Activated gamma-delta T cell treated with anti-CD3 and anti-CD28 coated beads, Interleukin-2, amount 50 U/mL, for 16 hours (primary cell): Measurements from ENCODE around the gene NCK2.

Experiments
- DNase-seq: peaks from one replicate; pipeline ENCODE4 v3.0.0-alpha.2; 2020; ENCODE audit warnings: low read depth

NCK2 gene

DNA sequence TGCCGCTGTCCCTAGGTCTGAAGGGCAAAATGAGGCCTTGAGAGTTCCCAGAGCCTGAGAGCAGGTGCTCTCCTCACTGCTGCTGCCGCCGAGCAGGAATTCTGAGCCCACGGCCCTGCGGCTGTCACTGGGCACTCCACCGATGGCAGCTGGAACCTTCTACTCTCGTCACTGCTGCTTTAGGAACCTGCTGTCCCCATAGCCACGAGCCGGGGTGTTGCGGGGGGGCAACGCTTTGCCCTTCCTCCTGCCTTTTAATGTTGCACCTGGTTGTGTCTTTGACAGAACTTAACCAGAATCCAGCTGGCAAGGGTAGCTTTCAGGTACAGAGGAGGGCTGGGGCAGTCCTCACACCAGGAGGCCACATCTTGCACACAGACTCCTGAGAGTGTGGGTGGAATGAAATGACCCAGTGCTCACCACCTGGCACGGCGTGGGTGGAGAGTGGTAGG lies 32.3 kb downstream of the NCK2 start:
- no peak for DNase-seq

DNA sequence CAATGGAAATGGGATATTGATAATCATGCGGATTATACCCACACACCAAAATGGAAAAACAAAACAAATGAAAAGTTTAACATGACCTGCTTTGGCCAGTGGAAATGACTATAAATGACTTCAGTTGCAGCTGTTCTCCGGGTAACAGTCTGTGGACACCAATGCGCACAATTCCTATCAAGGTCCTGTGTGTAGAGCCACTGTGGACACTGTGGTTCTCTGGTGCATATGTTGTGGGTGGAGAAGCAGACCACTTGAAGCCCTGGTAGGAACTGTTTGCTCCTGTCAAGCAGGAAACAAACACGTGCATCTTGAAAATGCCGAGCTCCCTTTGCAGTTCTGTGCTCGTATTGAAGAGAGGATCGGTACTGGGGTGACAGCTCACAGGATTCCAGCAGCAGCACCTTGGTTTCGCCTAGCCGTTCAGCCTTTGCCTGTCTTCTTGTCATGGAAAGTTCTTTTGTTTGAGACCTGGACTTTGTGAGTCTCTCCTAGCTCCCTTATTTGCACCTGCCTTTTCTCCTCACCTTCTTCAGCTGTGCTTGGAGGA lies 32.9 kb downstream of the NCK2 start:
- DNase-seq = no peak

DNA sequence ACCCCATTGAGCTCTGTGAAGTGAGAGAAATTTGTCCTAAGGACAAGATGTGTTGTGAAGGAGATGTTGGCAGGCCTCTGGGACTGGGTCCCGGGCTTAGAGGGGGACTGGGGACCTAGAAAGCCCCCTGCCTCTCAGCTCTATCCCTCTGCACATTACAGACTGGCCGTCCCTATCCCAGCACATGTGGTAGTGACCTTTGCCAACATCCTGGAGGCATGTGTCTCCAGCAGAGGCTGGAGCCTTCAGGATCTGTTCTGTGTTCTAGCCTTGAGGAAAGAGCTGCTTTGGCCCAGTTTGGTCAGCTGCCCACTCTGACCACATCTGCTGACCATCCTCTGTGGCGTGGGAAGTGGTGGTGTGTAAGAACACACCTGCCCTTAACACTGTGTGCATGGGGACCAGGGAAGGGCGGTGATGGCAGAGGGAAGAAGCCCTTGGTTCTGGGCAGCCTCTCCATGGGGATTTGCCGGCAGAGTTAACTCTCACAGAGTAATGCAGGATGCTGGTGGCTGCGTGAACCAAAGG lies 33.4 kb downstream of the NCK2 start:
- DNase-seq = no peak

DNA sequence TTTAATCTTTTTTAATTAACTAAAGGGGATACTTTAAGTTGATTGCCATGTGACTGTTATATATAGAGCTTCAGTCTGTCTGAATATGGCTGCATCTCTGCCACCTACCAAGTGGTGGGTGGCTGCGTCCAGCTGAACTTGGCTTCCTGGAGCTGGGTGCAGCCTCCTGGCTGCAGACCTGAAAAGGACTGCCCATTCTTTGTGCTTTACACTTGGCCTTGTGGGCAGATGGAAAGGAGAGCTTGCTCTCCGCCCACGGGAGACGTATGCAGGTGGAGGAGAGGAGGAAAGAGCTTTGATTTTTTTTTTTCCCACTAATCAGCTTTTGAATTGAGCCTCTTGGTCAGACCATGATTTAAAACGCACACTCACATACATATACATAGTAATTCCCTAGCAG lies 34.7 kb downstream of the NCK2 start:
- DNase-seq = no peak

DNA sequence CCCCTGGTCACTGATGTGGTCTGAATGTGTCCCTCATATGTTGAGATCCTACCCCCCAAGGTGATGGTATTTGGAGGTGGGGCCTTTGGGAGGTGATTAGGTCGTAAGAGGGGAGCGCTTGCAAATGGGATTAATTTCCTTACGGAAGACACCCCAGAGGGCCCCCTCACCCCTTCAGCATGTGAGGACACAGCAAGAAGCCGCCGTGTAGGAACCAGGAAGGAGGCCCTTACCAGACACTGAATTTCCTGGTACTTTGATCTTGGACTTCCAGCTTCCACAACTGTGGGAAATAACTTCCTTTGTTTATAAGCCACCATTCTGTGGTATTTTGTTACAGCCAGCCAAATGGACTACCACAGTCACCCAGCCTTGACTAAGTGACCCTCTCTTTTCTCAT lies 35.9 kb downstream of the NCK2 start:
- no peak for DNase-seq

DNA sequence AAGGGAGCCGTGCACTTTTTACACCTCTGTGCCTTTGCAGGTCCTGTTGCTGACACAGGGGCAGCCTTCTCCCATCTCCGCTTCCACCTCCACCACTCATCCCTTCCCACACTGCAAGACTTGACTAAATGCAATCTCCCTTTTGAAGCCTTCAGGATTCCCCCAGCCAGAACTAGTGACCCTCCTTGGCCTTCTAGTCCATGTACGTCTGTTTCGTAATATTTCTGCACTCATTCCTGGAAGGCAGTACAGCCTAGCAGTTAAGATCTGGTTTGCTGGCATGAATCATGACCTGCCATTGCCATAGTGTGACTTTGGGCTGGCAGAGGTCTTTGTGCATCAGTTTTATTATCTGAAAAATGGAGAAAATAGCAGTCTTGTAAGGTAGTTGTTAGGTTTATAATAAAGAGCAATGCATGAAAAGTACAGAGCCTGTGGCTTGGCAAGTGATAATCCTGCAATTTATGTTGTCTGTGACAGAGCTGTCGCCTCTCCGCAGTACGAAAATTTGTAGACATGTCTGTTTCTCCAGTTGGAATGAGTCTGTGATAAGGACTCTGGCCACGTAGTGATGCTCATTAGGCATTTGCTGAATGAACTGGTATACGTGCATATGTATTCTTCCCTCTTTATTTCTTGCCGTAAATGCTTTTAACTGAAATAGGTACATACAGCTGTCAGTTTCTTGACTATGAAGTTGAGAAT lies 36.7 kb downstream of the NCK2 start:
- no peak for DNase-seq

DNA sequence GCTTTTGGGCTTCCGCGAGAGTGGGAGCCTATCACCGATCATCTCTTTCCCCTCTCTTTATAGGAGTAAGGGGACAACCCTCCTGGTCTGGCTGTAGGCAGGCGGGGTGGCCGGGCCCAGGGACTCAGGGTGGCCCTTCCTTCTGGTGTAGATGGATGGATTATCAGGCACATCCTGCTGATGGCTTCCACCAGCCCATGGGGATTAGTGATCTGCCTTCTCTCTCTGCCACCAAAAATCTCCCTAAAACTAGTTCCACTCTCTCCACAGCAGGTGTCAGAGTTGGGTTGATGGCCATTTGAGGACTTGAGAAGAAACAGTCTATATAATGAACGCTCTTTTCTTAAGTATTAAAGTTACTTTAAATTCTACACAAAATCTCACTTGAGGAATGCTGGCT lies 37.4 kb downstream of the NCK2 start:
- no peak for DNase-seq

DNA sequence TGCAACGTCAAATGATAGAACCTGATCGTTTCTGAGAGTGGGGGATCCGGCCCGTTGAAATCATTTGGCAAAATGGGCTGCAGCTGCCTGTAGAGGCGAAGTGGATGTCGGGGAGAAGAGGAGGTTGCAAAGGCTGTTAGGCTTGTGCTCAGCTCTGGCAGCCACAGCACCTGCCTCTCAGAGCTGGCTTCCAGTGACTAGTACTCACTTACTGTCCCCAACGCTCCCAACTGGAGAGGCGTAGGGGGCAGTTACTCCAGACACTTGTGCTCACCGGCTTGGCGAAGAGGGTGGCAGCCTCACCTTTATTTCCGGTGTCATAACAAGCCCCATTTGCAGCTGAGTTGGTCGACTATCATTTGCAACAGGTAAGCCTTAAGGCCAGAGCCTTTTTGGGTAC lies 37.9 kb downstream of the NCK2 start:
- DNase-seq = no peak

DNA sequence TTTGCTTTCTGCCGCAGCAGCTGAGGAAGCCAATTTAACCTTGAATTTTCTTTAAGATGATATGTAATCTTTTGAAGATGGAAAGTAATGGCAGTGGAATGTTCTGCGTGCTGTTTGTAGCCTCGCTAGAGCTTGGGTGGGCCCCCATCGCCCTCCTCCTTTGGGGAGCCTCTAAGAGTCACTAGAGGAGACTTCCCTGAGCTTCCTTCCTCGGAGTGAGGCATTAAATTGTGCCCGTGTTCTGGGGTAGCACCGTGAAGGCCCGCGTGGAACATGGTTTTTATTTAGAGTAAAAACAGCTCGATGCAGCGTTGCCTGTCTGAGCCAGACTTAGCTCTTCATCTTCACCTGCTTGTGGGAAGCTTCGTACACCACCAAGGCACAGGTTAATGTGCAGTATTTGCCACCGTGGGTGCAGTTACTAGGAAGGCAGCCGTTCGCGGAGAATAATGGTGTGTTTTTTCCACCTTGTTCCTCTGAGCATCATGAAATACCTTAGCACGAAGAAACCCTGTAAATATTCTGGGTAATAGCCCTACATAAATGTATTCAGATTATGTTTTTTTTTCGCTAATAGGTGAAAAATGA lies 38.5 kb downstream of the NCK2 start:
- no peak for DNase-seq

DNA sequence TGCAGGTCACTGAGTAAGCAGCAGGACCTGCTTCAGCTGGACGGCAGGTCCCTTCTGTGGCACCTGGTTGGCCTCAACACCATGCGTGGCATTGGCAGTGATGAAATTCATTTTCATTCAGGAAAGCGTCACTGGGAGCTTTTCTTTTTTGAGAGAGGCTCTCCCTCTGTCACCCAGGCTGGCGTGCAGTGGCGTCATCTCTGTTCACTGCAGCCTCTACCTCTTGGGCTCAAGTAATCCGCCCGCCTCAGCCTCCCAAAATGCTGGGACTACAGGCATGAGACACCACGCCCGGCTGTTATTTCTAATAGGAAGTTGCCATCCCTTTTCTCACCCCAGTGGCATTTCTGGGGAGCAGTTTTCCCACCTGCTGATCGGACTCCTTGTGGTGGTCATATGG lies 39.3 kb downstream of the NCK2 start:
- DNase-seq = no peak

DNA sequence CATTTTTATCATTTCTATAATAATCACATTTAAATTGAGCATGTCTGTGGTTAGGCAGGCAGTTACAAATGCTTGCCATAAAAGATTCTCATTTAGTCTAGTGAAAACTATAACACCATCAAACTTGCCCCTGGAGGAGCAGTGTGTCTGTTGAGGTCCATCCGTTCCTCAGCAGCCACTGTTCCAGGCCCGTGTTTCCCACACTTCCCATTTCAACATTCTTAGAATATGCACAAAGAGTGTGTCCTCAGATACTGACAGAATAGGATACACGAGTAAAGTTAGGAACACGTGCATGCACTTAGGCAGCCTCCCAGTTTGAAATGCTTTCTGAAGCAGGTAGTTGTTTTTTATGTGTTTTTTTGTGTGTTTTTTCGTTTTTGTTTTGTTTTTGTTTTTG lies 39.9 kb downstream of the NCK2 start:
- DNase-seq = no peak

DNA sequence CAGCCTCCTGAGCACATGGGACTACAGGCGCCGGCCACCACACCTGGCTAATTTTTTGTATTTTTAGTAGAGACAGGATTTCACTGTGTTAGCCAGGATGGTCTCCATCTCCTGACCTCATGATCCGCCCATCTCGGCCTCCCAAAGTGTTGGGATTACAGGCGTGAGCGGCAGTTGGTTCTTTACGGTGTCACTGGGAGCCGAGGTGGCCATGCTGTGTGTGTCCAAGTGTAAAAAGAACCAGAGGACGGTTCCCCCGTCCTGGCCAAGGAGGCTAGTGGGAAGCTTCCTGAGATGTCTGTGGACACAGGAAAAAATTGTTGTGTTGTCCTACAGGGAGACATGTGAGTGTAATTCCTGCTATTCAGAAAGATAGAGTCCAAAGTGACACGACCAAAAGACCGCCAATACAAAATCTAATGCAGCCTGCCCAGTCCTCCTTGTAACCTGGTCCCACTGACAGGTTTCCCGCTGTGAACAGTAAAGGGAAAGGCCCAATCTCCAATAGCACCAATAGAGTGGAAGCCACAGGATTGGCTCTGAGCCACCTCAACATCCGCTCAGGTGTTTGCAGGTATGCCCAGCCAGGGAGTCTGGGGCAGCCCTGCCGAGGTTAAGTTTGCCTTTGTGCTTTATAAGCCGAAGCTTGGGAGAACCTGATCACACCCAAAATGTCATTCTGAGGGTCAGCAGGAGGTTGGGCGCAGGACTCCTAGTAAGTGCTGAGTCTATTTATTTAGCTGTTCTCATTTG lies 40.6 kb downstream of the NCK2 start:
- no peak for DNase-seq

DNA sequence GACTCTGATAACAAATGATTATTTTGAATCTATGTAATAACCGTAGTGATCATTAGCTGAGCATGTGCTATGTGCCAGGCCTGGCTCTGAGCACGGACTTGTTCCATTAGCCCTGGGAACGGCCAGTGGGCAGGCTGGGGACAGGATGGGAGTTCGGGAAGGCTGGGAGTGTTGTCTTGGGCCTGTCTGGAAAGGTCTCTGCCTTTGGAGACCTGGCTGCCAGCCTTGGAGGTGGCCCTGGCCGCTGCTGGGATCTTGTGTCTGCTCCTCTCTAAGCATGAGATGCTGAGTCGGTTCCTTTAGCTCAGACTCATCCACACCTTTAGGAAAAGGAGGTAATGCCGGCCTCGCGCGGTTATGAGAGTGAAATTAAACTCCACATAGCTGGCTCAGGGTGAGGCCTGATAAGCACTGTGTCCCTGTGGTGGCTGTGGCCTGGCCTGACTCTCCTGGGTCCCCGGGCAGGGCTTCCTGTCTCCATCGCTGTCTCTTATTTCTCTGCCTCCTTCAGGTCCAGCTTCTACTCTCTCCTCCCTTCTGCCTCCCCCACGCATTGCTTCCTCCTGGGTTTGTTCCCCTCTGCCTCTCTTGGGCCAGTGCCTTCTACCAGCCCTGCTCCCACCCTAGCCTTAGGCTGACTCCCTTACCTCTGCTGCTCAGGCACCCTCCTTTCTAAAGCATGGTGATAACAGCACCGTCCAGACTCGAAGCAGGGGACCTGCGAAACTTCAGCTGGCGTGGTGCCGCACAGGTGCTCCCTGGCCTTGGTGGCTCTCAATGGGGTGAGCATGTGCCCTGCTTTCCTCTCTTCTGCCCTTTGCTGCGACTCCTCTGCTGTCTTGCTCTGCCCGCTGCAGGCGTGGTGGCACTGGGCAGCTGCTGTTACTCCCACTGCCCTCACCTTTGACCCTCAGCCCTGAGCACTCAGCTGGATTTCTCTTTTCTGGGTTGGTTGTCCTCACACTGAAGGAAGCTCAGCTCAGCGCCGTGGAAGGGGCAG lies 41.8 kb downstream of the NCK2 start:
- DNase-seq = no peak

DNA sequence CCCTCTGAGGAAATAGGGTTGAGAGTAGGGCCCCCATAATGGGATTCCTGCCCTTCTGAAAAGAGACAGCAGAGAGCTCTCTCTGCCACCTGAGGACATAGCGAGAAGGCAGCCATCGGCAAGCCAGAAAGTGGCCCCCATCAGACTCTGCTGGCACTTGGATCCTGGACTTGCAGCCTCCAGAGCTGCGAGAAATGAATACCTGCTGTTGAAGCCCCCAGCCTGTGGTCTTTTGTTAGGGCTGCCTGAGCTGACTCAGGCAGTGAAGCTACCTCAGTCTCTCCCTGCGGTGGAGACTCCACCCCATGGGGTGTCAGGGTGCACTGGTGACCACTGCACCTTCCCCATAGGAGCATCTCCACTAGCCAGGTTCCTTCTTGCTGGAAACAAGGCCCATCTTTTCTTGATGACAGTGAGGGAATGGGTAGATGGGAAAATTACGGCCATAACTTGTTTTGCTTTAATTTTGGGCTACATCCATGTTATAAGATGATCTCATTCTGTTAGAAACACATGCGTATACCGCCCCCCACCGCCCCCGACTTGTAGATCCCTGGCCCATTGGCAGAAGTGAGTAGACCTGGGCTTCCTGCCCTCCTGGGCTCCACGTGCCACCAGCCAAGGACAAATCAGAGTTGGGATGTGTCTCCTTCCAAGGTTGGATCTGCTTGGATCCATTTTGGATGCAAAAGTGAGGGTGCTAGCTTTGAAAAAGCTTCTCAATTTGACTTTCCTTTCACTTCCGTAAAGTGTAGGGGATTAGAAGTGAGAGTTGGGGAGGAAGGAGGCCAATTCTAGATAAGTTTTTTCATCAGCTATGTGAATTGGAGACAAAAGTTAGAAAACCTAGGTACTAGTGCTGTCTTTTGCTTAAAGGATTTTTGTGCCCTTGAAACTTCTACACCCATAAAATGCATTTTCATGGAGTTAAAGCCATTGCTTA lies 42.9 kb downstream of the NCK2 start:
- no peak for DNase-seq

DNA sequence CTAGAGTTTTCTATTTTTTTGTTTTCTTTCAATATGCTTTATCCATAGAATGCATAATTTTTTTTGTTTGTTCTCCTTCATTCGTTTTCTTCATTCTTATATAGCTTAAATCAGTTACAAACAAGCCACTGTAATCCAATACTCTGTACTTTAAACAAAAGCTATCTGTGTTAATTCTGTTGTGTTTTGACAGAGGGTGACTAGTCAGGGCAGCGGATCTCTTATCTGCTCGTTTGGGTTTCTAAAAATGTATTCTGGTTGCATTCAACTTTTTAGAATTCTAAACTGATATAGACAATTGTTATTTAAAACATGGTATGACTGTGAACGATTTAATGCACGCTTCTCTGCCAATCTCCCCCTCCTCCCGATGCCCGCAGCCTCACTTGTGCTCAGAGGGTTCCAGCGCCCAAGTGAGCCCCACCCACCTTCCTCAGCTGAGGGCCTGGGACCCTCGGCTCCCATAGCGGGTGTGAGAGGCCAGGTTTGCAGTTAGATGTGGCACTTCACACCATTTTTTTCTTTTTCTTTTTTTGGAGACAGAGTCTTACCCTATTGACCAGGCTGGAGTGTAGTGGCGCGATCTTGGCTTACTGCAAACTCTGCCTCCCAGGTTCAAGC lies 44.1 kb downstream of the NCK2 start:
- DNase-seq = no peak

DNA sequence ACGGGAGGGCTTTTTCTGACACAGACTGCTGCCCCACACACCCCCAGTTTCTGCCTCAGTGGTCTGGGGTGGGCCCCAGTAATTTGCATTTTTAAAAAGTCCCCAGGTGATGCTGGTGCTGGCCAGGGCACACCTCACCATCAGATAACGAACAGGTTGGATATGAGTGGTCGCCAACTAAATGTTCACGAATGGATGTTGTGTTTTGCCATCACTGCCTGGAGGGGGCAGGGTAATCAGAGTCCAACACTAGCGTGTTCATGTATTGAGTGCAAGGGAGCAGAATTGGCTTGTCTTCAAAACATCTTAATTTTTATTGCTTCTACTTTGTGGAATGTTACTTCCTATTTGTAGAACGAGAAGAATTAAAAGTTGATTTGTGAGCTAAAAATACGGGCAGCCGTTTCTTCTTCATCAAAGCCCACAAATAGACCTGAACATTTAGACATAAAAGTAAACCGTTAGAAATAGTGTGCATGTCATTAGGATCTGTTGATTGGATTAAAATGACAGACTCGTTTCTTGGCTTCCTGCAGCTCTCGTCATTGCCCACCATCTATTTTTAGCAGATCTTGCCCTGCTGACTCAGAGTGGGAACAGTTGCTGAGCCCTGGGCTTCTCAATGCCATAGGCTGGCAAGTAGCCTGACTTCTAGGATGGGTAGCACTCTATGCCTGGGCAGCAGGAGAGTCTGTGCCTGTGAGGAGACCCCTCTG lies 45.2 kb downstream of the NCK2 start:
- no peak for DNase-seq

DNA sequence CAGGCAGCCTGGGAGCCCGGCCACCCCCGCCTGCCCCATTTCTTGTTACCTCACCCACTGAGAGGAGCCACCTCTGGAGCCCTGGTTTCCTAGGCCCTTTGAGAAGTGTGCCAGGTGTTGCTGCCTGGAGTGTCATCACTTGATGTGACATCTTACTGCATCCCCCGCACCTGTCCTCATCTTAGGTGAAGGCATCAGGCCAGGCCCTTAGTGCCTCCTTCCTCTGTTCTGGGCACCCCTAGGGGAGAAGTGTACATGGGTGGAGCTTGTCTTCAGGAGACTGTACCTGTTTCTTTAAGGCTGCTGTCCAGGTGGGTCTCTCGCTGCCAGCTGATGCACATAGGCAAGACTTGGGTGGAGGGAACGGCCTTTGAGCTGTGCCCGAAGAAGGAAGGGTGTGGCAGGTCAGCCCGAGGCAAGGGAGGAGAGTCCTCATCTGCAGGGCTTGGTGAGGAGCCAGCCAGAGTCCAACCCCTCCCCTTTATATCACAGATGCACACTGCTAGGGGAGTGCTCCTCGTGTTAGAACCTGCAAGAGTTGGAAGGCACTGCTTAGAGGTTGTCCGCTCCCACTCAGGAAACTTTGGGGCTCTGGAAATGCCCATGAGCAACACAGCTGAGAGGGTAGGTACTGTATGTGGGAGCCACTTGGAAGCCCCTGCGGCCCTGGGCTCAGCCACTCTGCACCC lies 45.9 kb downstream of the NCK2 start:
- no peak for DNase-seq

DNA sequence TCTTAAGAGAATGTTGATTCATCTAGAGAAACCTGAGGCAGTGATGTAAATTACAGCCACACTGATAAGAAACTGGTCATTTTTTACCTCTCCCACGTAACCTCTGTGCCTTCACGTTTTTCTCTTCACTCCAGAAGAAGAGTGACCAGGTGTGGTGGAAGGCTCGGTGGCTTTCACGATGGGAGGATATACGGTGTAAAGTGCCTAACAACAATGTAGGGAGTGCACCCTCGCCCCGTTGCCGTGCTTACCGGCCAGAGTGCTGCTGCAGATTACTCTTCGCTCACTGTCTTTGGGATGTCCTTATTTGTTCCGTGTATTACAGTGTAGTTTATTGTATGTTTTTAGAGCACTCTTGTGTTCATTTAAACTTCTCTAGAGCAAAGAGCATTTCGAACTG lies 46.5 kb downstream of the NCK2 start:
- DNase-seq = no peak

DNA sequence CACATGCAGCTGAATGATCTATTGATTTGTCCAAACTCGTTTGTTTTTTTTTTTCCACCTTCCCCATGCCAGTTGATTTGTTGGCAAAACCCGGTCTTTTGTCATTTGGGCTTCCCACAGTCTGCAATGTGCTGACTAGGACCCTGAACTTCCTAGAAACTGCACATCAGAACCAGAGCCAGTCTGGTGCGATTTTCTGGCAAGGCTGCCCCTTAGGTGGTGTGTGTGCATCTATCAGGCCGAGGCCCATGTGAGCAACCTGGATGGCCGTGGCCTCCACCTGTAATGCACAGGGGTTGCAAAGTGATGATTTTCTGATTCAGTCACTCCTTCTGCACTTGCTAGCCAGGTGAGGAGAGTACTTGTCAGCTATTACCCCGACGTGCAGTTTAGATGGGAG lies 47.8 kb downstream of the NCK2 start:
- DNase-seq = no peak
